ENCODE data around the gene B3GAT1.

DNA sequence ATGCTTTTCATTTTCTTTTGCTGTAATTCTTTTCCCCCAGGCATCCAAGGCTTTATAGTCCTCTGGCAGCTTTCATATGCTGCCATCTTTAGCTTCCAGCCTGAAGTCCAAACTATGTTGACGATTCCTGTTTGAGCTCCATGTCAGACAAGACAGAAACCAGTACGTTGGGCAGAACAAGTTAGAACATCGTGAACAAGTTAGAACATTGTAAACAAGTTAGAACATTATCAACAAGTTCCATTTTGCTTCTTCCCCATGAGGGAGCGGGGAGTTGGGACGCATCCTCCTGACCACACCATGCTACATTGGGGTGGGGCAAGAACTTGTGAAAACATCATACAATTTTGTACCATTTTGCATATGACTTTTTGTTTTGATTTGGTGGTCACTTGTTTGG is 56.4 kb downstream of the B3GAT1 start:
- TF ChIP-seq SIN3A (IDR thresholded peaks at IDR 0.05; ENCODE audit: borderline replicate concordance, low read depth, low read length) (no peak), POLR2AphosphoS5 (IDR thresholded peaks at IDR 0.05; ENCODE audit: low read depth, low read length) (no peak), RCOR1 (IDR thresholded peaks at IDR 0.05; ENCODE audit: low read length) (no peak), NRF1 (IDR thresholded peaks at IDR 0.05; ENCODE audit: low read depth, low read length) (no peak), GABPA (IDR thresholded peaks at IDR 0.05; ENCODE audit: low read depth) (no peak), ELF1 (IDR thresholded peaks at IDR 0.05) (no peak), SMC3 (IDR thresholded peaks at IDR 0.05; ENCODE audit: low read depth, low read length) (no peak)
- TF ChIP-seq, protein P1, sequence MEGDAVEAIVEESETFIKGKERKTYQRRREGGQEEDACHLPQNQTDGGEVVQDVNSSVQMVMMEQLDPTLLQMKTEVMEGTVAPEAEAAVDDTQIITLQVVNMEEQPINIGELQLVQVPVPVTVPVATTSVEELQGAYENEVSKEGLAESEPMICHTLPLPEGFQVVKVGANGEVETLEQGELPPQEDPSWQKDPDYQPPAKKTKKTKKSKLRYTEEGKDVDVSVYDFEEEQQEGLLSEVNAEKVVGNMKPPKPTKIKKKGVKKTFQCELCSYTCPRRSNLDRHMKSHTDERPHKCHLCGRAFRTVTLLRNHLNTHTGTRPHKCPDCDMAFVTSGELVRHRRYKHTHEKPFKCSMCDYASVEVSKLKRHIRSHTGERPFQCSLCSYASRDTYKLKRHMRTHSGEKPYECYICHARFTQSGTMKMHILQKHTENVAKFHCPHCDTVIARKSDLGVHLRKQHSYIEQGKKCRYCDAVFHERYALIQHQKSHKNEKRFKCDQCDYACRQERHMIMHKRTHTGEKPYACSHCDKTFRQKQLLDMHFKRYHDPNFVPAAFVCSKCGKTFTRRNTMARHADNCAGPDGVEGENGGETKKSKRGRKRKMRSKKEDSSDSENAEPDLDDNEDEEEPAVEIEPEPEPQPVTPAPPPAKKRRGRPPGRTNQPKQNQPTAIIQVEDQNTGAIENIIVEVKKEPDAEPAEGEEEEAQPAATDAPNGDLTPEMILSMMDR (IDR thresholded peaks at IDR 0.05), result no peak

Data from SK-N-SH (cell line).